Measurements from ENCODE around the gene MACROD1. TPM values are rescaled to one million over a fixed set of nuclear protein-coding genes. Genes with fewer than 3 reads are reported as not detected.

MACROD1 gene
- total and polyA plus RNA-seq, 2 experiments from 2014 or later, result 21.2 to 29.8 TPM

GRCh38 chr11:64183890-64184289, 18.0 kb upstream of the MACROD1 start:
- Histone ChIP-seq H3K9me3 (ENCODE audit: low read depth) (no peaks in the 10 kb centered on the region), H3K27me3 (no peaks in the 10 kb centered on the region), H3K9me2 (replicated peaks; ENCODE audit: insufficient read depth) (no peaks in the 10 kb centered on the region), H3K79me2 (peaks cover 18% of the 10 kb centered on the region), H3K4me3 (no peak overlapping the region), H4K20me1 (ENCODE audit: insufficient read depth, poor library complexity, severe bottlenecking) (peaks cover 7% of the 10 kb centered on the region), H3K4me2 (peak overlapping the region; percentile 83), H3K4me1 (ENCODE audit: insufficient read depth) (peaks cover 30% of the 10 kb centered on the region), H3K27ac (peak overlapping the region; percentile 80), H2AFZ (no peak overlapping the region), H3K36me3 (replicated peaks; ENCODE audit: insufficient read depth, low read depth) (no peaks in the 10 kb centered on the region)
- DNase-seq (ENCODE audit: low spot score), result no peak
- 93% methylated on average over 6 of the region's 7 CpGs for WGBS (ENCODE audit: low lambda C conversion rate, missing lambda C conversion rate)
- TF ChIP-seq CTCF (IDR thresholded peaks at IDR 0.05; ENCODE audit: poor library complexity), result no peak
- TF ChIP-seq EZH2phosphoT487 (IDR thresholded peaks at IDR 0.05; ENCODE audit: low read depth, severe bottlenecking, unreplicated experiment), result no peak
- no peak for TF ChIP-seq EZH2 (IDR thresholded peaks at IDR 0.05; ENCODE audit: borderline replicate concordance)

DNA sequence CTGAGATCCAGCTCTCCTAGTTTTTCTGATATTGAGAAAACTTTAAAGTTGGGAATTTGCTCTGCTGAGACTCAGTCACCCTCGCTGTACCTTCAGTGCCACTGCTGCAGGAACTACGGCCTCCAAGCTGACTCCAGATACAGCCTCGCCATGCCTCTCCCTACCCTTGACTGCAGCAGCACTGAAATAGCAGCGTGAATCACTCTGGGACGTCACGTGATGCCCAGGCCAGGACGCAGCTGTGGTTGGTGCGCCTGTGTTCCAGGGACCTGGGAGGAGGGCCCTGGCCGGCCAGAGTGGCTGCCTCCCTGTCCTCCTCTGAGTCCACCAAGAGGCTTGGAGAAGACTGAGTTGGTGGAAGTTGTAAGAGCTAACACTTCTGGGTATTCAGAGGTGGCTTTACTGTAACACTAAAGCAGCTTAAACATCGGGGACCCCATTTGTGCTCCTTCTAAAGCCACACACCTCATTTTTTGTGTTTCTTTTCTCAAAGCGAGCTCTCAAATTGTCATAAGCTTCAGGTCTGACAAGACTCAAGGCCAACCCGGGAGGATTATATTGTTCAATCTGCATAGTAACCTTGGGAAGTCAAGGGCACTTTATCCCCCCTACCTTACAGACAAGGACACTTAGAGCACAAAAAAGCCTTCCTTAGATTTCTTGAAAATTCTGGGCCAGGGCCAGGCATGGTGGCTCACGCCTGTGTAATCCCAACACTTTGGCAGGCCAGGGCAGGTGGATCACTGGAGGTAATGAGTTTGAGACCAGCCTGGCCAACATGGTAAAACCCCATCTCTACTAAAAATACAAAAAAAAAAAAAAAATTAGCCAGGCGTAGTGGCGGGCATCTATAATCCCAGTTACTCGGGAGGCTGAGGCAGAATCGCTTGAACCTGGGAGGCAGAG, 15.8 kb upstream of the MACROD1 start:
- no peaks in the 10 kb centered on the region for H3K36me3 ChIP-seq (replicated peaks; ENCODE audit: insufficient read depth, low read depth)
- peaks cover 22% of the 10 kb centered on the region for H3K4me1 ChIP-seq (ENCODE audit: insufficient read depth)
- H3K4me3 ChIP-seq, result no peak overlapping the region
- H3K27ac ChIP-seq, result peak overlapping the region; percentile 89
- no peaks in the 10 kb centered on the region for H4K20me1 ChIP-seq (ENCODE audit: insufficient read depth, poor library complexity, severe bottlenecking)
- peak; percentile 95 for DNase-seq (ENCODE audit: low spot score)
- no peaks in the 10 kb centered on the region for H3K27me3 ChIP-seq
- H3K79me2 ChIP-seq, result peaks cover 18% of the 10 kb centered on the region
- H3K4me2 ChIP-seq, result peak overlapping the region; percentile 62
- no peaks in the 10 kb centered on the region for H3K9me2 ChIP-seq (replicated peaks; ENCODE audit: insufficient read depth)
- H3K9me3 ChIP-seq (ENCODE audit: low read depth), result no peaks in the 10 kb centered on the region
- H2AFZ ChIP-seq, result peak overlapping the region; percentile 58
- 43% methylated on average over 17 of the region's 17 CpGs for WGBS (ENCODE audit: low lambda C conversion rate, missing lambda C conversion rate)
- TF ChIP-seq EZH2phosphoT487 (IDR thresholded peaks at IDR 0.05; ENCODE audit: low read depth, severe bottlenecking, unreplicated experiment) (no peak), CTCF (IDR thresholded peaks at IDR 0.05; ENCODE audit: poor library complexity) (no peak), EZH2 (IDR thresholded peaks at IDR 0.05; ENCODE audit: borderline replicate concordance) (no peak)

DNA sequence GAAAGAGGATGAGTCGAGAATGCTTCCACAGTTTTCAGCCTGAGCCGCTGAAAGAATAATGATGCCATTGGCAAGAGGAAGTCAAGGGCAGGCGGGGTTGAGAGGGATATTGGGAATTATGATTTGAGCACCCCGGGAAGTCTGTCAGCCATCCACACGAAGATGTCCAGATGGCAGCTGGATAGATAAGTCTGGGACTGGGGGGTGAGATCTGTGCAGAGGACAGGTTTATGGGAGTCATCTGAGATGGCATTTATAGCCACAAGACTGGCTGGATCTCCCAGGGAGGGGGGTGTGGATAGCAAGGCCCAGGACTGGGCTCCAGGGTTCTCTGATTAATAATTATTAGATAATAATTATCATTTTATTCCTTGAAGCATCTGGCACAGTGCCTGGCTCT, 15.0 kb upstream of the MACROD1 start:
- Histone ChIP-seq H3K9me2 (replicated peaks; ENCODE audit: insufficient read depth) (no peaks in the 10 kb centered on the region), H3K9me3 (ENCODE audit: low read depth) (no peaks in the 10 kb centered on the region), H3K27me3 (no peaks in the 10 kb centered on the region), H2AFZ (no peak overlapping the region), H3K4me2 (peak overlapping the region; percentile 62), H4K20me1 (ENCODE audit: insufficient read depth, poor library complexity, severe bottlenecking) (no peaks in the 10 kb centered on the region), H3K36me3 (replicated peaks; ENCODE audit: insufficient read depth, low read depth) (no peaks in the 10 kb centered on the region), H3K27ac (peak overlapping the region; percentile 77), H3K4me1 (ENCODE audit: insufficient read depth) (peaks cover 22% of the 10 kb centered on the region), H3K4me3 (no peak overlapping the region), H3K79me2 (peaks cover 18% of the 10 kb centered on the region)
- 78% methylated on average over 5 of the region's 5 CpGs for whole genome bisulfite sequencing (ENCODE audit: low lambda C conversion rate, missing lambda C conversion rate)
- no peak for DNase-seq (ENCODE audit: low spot score)
- no peak for TF ChIP-seq EZH2phosphoT487 (IDR thresholded peaks at IDR 0.05; ENCODE audit: low read depth, severe bottlenecking, unreplicated experiment)
- TF ChIP-seq EZH2 (IDR thresholded peaks at IDR 0.05; ENCODE audit: borderline replicate concordance), result no peak
- no peak for TF ChIP-seq CTCF (IDR thresholded peaks at IDR 0.05; ENCODE audit: poor library complexity)

Measured in hepatocyte (in vitro differentiated cells).